ENCODE measurements around the gene RANBP17. TPM values are rescaled to one million over a fixed set of nuclear protein-coding genes. Genes with fewer than 3 reads are reported as not detected.

Gene RANBP17
- total RNA-seq, result 5.5 and 14.3 TPM in 2 replicates

DNA sequence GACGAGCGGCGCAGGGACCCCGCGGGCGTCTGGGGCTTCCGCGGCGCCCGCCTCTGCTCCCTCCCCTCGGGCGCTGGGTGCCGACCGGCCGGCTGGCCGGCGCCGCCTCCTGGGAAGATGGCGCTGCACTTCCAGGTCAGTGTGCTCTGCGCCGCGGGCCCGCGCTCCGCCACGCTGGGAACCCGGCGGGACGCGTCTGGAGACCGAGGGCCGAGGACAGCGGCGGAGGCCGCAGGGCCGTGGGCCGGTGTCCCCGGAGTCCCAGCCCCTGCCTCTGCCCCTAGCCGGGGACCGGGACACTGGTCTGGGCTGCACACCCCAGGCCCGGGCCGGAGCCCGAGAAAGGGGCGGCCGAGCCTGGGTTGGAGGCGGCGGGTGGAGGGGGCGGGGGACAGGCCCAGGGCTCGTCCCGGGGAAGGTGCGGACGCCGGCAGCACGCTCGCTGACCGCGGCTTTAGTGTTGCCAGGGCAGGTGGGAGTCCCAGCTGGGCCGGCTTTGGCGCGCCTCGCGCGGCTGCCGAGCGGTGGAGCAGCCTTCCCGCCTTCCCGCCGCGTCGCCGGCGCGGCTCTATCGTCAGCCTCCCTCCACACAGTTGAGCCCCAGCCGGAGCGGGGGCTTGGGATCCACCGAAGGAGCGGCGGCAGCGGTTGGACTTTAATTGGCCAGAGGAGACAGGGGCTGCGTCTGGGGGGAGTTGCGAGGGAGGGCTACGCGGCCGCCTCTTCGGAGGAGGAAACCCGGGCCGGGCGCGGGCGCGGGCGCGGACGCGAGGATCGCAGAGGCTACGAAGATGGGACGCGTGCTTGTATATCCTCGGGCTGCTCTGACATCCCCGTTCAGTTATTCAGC lies at the start of gene RANBP17:
Gene RANBP17 (plus strand): TSS at position 102 of the 850 bp plus-strand sequence.

GRCh38 chr5:171308453-171309275 lies 446.8 kb downstream of the RANBP17 start, which contains the start of gene TLX3:
TSS of gene TLX3 (plus strand) at chr5:171309248. CDS start at chr5:171309366, 118 bp downstream.

Other genes starting within 250 kb of the RANBP17 start
- 1.4 TPM in 1 of 2 replicates, not detected in the other for gene GABRP, start 78.3 kb upstream of the RANBP17 start, total RNA-seq